HG02623 (cell line): ENCODE data around the gene C8G.

ENCODE experiments used
- ATAC-seq: cut with Tn5 transposase; IDR thresholded peaks from one replicate; pipeline ENCODE4 v1.9.1; 2021; ENCODE audit warnings: moderate library complexity; ENCODE audit not compliant: unreplicated experiment

The C8G gene

GRCh38 chr9:136952876-136953770 is 8.1 kb downstream of the C8G start:
- no peak for ATAC-seq

- ATAC-seq = no peak
These were observed 8.8 kb downstream of the C8G start for GRCh38 chr9:136953771-136954269.

DNA sequence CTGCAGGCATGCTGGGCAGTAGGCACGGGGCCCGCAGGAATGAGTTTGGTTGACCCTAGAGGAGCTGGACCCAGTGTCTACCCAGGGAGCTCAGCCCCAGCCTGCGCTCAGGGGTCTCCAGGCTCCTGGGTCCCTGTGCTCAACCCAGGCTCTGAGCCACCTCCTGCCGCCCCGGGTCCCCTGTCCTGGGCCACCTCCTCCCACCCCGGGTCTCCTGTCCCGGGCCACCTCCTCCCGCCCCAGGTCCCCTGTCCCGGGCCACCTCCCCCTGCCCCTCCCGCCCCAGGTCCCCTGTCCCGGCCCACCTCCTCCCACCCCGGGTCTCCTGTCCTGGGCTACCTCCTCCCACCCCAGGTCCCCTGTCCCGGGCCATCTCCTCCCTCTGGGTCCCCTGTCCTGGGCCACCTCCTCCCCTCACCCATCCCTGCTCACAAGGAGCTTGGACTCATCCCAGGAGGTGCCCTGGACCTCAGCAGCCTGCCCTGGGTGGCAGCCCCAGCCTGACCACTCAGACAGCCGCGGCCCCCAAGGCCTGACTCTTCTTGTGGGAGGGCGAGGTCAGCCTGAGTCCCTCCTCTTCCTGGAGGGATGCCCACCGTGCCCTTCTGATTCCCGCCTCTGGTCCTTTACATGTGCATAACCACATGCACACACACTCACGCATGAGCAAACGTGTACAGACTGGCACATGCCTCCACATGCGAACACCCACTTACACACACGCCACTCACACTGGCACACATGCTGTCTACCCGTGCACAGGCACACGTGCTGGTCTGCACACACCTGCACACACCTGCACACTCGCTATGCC is 9.4 kb downstream of the C8G start:
- ATAC-seq = no peak

GRCh38 chr9:136955202-136955942 is 10.3 kb downstream of the C8G start:
- no peak for ATAC-seq

- ATAC-seq = no peak
These were observed 10.9 kb downstream of the C8G start for GRCh38 chr9:136955943-136956335.

DNA sequence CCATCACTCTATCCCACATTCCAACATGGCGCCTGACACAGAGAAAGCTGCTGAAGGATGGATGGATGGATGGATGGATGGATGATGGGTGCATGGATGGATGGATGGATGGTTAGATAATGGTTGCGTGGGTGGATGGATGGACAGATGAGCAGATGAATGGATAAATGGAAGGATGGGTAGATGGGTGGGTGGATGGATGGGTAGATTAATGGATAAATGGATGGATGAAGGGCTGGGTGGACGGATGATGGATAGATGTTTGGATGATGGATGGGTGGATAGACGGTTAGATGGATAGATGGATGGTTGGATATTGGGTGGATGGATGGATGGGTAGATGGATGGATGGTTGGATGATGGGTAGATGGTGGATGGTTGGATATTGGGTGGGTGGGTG is 11.6 kb downstream of the C8G start:
- no peak for ATAC-seq

DNA sequence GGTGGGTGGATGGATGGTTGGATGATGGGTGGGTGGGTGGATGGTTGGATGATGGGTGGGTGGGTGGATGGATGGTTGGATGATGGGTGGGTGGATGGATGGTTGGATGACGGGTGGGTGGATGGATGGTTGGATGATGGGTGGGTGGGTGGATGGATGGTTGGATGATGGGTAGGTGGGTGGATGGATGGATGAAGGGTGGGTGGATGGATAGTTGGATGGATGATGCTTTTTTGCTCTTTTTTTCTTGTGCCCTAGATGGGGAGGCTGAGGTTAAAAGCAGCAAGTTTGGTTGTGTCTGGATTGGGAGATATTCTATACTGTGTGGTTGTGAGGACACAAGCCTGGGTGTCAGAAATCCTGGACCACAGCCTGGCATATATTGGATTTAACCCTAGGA is 12.4 kb downstream of the C8G start:
- no peak for ATAC-seq

- ATAC-seq = no peak
These were observed 12.9 kb downstream of the C8G start for GRCh38 chr9:136957901-136958300.

DNA sequence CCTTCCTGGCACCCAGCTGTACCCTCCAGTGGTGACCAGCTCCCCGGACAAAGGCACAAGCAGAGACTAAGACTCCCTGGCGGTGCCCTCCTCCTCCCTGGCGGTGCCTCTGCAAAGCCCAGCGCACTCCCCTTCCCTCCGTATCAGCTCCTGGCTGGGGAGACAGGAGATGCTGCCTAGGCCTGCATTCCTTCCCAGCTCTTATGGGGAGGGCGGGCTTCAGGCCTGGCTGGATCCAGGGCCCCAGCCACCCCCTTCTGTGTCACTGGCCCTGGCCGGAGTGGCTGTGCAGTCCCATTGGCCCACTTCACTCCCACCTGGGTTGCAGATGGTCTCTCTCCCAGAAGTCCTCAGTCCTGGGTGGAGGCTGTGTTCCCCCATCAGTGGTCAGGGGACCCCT is 13.4 kb downstream of the C8G start:
- ATAC-seq = no peak

- ATAC-seq = no peak
These were observed 14.1 kb downstream of the C8G start for GRCh38 chr9:136958898-136959850.

- ATAC-seq = no peak
These were observed 15.3 kb downstream of the C8G start for GRCh38 chr9:136960212-136960937.

DNA sequence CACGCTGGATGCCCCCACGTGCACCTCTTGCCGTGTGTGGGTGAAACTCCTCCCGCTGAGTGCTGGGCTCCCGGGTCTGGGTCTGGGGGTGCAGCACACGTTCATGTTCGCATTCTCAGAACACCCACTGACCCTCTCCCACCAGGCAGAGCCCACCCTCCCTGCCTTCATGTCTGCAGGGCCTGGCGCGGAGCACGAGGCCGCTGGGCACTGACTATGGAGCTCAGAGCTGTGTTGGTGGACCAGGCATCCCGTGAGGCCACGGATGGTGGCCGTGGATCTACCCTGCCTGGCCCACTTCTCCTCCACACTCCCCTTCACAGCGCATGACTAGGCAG is 15.9 kb downstream of the C8G start:
- ATAC-seq = no peak

- no peak for ATAC-seq
These were observed 16.4 kb downstream of the C8G start for GRCh38 chr9:136961279-136962065.

DNA sequence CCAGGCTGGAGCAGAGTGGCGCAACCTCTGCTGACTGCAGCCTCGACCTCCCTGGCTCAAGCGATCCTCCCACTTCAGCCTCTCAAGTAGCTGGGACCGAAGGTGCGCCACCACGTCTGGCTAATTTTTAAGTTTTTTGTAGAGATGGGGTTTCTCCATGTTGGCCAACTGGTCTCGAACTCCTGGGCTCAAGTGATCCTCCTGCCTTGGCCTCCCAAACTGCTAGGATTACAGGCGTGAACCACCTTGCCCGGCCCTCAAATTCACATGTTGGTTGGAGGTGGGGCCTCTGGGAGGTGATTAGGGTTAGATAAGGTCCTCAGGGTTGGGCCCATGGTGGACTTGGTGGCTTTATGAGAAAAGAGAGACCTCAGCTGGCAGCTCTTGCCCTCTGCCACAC is 17.1 kb downstream of the C8G start:
- ATAC-seq = no peak

DNA sequence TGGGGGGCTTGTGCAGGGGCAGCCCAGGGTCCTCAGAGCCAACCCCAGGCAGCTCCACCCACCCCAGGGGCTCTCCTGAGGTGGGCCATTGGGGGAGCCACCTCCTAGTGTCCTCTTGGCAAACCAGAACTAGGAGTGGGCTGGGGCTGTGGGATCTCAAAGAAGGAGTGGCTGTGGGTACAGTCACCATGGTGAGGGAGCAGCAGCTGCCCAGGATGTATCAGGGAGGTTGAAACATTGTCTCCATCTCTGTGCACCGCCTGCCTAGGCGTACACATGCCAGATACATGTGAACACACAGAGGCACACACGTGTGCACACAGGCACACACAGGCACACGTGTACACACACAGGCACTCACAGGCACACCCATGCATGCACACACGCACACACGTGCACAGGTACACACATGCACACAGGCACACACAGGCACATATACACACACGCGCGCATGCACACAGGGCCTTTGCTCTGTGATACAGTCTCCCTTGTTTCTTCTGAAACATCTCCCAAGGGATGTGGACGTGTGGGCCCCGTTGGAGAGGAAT is 17.7 kb downstream of the C8G start:
- no peak for ATAC-seq

DNA sequence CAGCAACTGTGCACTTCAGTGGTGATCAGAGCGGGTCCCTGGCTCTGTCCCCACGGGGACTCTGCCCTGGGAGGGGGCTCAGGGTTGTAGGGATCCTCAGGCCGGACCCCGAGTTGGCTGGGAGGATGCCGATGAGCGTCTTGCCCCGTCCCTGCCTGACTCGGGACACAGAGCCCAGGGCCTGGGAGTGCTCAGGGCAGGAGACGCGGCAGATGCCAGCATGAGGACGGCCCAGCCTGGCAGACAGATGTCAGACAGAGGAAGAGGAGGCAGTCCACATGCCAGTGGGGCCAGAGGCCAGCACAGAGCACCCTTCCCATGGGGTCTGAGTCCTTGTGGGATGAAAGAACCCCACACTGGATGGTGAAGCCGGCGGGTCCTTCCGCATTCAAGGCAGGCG is 18.3 kb downstream of the C8G start:
- no peak for ATAC-seq

DNA sequence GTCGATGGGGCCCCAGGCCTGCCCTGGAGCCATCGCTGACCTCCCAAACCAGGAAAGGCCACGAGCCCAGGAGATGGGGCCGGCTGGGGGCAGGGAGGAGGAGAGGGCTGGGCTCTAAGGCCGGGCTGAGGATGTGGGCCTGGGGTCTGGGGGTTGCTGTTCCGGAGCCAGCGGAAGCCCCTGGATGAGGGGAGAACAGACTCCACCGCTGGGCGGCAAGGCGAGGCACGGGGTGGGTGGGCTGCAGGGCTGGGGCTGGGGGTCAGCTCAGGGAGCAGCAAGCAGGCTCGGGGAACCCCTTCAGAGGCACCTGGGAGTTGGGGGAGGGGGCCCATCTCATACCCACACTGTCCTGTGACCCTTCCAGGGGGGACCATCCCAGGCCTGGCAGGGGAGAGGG is 18.7 kb downstream of the C8G start:
- no peak for ATAC-seq

DNA sequence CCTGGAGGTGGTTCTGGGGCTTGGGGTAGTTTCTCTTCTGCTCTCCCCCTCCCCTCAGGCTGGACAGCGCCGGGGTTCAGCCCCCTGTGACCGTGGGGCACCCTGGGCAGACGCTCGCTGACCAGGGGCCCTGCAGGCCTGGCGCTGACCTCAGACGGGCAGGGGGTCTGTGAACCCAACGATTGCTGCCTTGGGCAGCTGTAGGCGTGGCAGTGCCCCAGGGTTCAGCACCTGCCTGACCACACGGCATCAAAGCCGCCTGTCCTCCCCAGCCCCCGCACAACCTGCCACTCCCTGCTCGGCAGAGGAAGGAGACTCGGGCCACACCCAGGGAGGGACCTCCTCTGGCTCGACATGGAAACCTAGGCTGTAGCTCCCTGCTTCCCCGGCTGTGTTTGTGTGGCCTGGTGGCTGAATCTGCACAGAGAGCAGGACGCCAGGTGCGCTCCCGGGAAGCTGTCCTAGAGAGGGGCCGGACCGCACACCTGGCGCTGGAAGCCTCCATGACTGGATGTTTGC is 19.2 kb downstream of the C8G start:
- no peak for ATAC-seq
